Progenitor cell of endocrine pancreas (in vitro differentiated cells): ENCODE data around the gene SLC25A20. TPM values are rescaled to one million over a fixed set of nuclear protein-coding genes. Genes with fewer than 3 reads are reported as not detected.
A peak's percentile ranks its signal among the peaks of the same experiment; 100 is the strongest.

Source experiments
- DNase-seq: peaks from one replicate; pipeline ENCODE4 v3.0.0; 2021; ENCODE audit warnings: low spot score; ENCODE audit not compliant: unreplicated experiment
- H3K27ac Mint-ChIP-seq: 2 replicates; pipeline ENCODE4 v1.8.0; 2021; ENCODE audit warnings: mild to moderate bottlenecking, moderate library complexity, mixed read lengths
- H3K27me3 Mint-ChIP-seq: 2 replicates; pipeline ENCODE4 v1.8.0; 2021; ENCODE audit warnings: mixed read lengths
- H3K36me3 Mint-ChIP-seq: 2 replicates; pipeline ENCODE4 v1.8.0; 2022; ENCODE audit warnings: mixed read lengths; ENCODE audit not compliant: insufficient read depth
- H3K4me1 Mint-ChIP-seq: 2 replicates; pipeline ENCODE4 v1.8.0; 2021; ENCODE audit warnings: low read depth, mixed read lengths
- H3K4me3 Mint-ChIP-seq: 2 replicates; pipeline ENCODE4 v1.8.0; 2021; ENCODE audit warnings: low read depth, mild to moderate bottlenecking, moderate library complexity, mixed read lengths
- H3K9me3 Mint-ChIP-seq: 2 replicates; pipeline ENCODE4 v1.8.0; 2021; ENCODE audit warnings: low read depth, mixed read lengths
- CTCF ChIP-seq: fragments of 200-600 bp; sonication (generic); IDR thresholded peaks from one replicate; pipeline ENCODE4 v1.5.0; 2021; ENCODE audit warnings: antibody characterized with exemption, mild to moderate bottlenecking; ENCODE audit not compliant: unreplicated experiment
- total RNA-seq: library from RNA; stranded (reverse); gene quantifications from 2 replicates; pipeline ENCODE4 v1.2.1, GENCODE V29; 2021

SLC25A20 gene
- total RNA-seq, 1 donor from 2014 or later, result 17.1 TPM

DNA sequence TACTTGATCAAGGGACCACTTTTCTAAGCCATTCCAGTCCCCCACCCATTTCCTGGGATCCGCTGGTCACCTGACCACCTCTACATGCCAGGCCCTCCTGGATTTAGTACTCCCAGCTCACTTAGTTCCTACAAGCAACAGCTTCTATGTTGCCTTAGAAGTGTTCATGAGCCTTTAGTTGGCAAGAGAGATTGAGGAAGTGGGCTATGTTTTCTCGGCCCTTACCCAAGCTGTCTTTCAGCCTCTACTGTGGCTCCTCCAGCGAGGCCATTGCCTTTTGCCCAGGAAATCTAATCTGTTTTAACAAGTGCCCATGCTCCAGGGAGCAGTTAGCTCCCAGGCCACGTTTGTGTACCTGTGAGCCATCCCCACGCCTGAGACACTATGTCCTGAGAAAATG is 46.5 kb downstream of the SLC25A20 start:
- H3K4me1 Mint-ChIP-seq, result peaks cover 3% of the 10 kb centered on the region
- H3K4me3 Mint-ChIP-seq, result no peak overlapping the region
- no peak overlapping the region for H3K27ac Mint-ChIP-seq
- TF ChIP-seq CTCF, result no peak
- no peaks in the 10 kb centered on the region for H3K36me3 Mint-ChIP-seq
- DNase-seq, result no peak
- H3K9me3 Mint-ChIP-seq, result no peaks in the 10 kb centered on the region
- no peaks in the 10 kb centered on the region for H3K27me3 Mint-ChIP-seq

DNA sequence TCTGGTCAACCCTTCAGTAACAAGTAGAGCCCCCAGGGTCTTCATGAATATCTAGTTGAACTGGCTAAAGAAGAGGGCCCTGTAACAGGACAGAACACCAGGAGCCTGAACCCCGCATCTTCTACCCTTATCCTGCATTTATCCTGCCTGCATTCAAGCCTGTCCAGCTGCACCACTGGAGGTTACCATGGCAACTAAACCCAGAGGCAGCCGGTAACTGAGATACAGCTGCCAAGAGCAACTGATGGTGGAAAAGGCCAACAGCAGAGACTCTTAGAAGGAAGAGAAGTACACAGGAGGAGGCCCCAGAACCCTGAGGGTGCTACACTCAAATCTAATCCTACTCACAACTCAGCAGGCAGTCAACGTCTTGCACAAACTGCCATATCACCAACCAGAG is 47.3 kb downstream of the SLC25A20 start:
- no peak for DNase-seq
- Mint-ChIP-seq H3K27me3 (no peaks in the 10 kb centered on the region), H3K9me3 (no peaks in the 10 kb centered on the region), H3K36me3 (no peaks in the 10 kb centered on the region), H3K4me3 (no peak overlapping the region), H3K4me1 (peaks cover 5% of the 10 kb centered on the region), H3K27ac (no peak overlapping the region)
- no peak for TF ChIP-seq CTCF

- H3K4me3 Mint-ChIP-seq, result no peak overlapping the region
- H3K27ac Mint-ChIP-seq, result no peak overlapping the region
- TF ChIP-seq CTCF, result no peak
Measured at GRCh38 chr3:48848816-48849515, 49.7 kb downstream of the SLC25A20 start.

GRCh38 chr3:48847504-48848423 is 50.9 kb downstream of the SLC25A20 start, which contains the start of gene PRKAR2A:
PRKAR2A (minus strand) TSS chr3:48847874; CDS start chr3:48847596, 278 bp downstream.
- H3K27ac Mint-ChIP-seq, result peak within 1 kb of the TSS; percentile 92
- peaks cover 5% of the 10 kb centered on the region for H3K4me1 Mint-ChIP-seq
- H3K27me3 Mint-ChIP-seq, result no peaks in the 10 kb centered on the region
- H3K9me3 Mint-ChIP-seq, result no peaks in the 10 kb centered on the region
- H3K36me3 Mint-ChIP-seq, result no peaks in the 10 kb centered on the region
- DNase-seq, result peak; percentile 71
- TF ChIP-seq CTCF, result no peak
- H3K4me3 Mint-ChIP-seq, result peak within 1 kb of the TSS; percentile 77

More at GRCh38 chr3:48848816-48849515, 49.7 kb downstream of the SLC25A20 start:
- H3K4me1 Mint-ChIP-seq, result peaks cover 5% of the 10 kb centered on the region
- no peaks in the 10 kb centered on the region for H3K9me3 Mint-ChIP-seq
- DNase-seq, result no peak
- no peaks in the 10 kb centered on the region for H3K36me3 Mint-ChIP-seq
- no peaks in the 10 kb centered on the region for H3K27me3 Mint-ChIP-seq

DNA sequence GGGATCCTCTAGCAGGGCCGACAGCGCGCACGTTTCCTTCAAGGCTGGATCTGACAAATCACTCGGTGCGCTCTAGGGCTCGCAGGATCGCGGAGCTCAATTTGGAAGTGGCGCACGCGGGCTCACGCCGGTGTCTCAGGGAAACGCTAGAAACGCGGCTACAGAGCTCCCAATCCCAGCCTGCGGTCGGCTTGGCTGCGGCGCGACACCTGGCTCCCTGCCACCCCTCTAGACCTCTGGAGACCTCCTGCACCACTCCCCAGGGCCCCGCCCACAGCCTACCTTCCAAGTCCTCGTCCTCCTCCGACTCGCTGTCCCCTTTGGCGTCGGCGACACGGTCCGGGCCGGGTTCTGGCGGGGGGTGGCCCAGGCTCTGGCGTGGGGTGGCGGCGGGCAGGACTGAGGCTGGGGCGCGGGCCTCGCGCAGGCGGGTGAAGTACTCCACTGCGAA is 51.6 kb downstream of the SLC25A20 start:
- no peak for TF ChIP-seq CTCF
- H3K4me3 Mint-ChIP-seq, result peak overlapping the region; percentile 77
- H3K27me3 Mint-ChIP-seq, result no peaks in the 10 kb centered on the region
- H3K9me3 Mint-ChIP-seq, result no peaks in the 10 kb centered on the region
- peak; percentile 49 for DNase-seq
- peaks cover 5% of the 10 kb centered on the region for H3K4me1 Mint-ChIP-seq
- peak overlapping the region; percentile 84 for H3K27ac Mint-ChIP-seq
- H3K36me3 Mint-ChIP-seq, result no peaks in the 10 kb centered on the region
